ENCODE results near the gene SYVN1.
"Not testable (repeated sequence)": the region's sequence is repeated elsewhere in the genome, so short reads cannot be mapped to it uniquely, and the experiment has no call there.

SYVN1 gene

GRCh38 chr11:65134240-65134951, at the start of gene SYVN1:
TSS of gene SYVN1 (minus strand) at chr11:65134519. CDS start at chr11:65133601, 918 bp downstream.
- DNase-seq = peak; percentile 83 to 93 (median 86)

DNA sequence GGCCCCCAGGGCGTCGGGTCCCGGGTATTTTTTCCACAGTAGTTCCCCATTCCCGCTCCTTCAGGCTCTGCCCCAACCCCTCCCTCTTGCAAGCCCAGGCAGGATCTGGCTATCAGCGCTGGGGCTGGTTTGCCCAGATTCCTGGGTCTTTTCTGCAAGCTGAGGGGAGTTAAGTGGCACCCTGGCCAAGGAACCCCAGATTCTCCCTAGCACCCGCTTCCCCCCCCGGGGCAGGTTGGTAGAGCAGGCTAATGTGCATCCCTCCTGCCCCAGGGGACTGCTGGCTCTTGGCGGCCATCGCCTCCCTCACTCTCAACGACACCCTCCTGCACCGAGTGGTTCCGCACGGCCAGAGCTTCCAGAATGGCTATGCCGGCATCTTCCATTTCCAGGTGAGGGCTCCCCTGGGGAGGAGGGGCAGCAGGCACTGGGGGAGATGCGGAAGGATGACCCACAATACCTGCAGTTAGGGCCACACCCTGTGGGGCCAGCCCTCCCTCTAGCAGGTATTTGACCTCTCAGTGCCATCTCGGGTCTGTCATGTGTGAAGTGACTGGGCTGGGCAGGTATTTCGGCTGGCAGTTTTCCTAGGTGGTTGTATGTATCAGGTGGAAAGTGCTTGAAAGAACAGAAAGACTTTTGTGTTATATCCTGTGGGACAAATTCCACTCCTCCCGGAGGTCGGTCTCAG, 49.0 kb upstream of the SYVN1 start:
- no peak for DNase-seq

- no peak for DNase-seq
Observed at GRCh38 chr11:65182258-65183170, 48.2 kb upstream of the SYVN1 start.

DNA sequence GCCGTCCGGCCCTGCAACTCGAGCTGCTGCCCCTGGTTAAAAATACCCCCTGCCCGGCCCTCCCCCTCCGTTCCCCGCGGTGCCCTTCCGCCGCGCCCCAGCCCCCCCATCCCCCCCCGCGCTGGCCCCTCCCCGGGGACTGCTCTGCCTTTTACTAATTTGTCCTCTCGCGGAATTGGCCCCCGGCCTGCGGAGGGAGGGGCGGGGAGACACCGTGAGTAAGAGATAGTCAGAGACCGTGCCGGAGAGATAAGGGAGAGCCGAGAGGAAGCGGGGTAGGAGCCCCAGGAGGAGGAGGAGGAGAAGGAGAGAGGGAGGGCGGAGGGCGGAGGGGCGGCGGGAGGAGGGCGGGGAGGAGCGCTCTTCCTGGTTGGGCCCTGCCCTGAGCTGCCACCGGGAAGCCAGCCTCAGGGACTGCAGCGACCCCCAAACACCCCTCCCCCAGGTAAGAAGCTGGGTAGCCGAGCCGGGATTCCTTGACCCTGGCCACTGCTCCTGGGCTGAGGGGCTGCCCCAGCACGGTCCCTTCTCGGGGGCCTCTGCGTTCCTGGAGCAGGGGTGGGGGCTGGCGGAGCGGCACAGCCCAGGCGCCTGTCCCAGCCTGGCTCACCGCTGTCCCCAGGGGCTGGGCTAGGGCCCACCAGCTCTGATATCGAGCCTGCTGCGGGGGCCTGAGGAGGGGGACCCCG, 47.4 kb upstream of the SYVN1 start, which contains the start of gene CAPN1:
CAPN1 (plus strand) TSS at position 360 of the 689 bp plus-strand sequence. CDS start 774 bp downstream, outside the sequence.
- DNase-seq = peak; percentile 22 to 61 (median 28)

- DNase-seq = peak in 2 of 4 experiments; percentile 27 to 48
Observed at GRCh38 chr11:65180877-65181568, 46.7 kb upstream of the SYVN1 start.

DNA sequence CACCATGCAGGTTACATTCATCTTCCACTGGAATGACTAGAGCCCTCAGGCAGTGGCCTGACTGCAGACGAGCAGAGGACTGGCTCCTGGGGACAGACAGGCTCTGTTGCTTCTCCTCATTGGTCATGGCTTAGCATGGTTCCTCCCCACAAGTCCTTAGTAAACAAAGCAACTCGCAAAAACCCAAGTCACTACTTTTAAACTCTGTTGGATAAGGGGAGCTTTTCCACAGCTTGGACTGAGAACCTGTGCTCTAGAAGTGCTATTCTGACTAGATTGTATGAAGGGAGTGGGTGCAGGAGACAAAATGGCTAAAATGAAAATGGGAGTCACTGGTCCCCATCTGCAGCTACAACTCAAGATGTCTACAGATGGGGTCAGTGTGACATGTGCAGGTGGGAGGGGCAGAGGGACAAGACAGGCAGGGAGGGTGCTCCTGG, 40.3 kb upstream of the SYVN1 start:
- not testable (repeated sequence) for DNase-seq

GRCh38 chr11:65172600-65172999, 38.3 kb upstream of the SYVN1 start:
- no peak for DNase-seq

GRCh38 chr11:65170058-65170534, 35.8 kb upstream of the SYVN1 start, which contains the start of gene SPDYC:
TSS of gene SPDYC (plus strand) at chr11:65170233. CDS start at chr11:65171358, 1,125 bp downstream.
- DNase-seq = no peak

GRCh38 chr11:65169164-65169641, 34.9 kb upstream of the SYVN1 start:
- DNase-seq = no peak

GRCh38 chr11:65167656-65168055, 33.3 kb upstream of the SYVN1 start:
- DNase-seq = no peak

- no peak for DNase-seq
Observed at GRCh38 chr11:65166893-65167292, 32.6 kb upstream of the SYVN1 start.

GRCh38 chr11:65165410-65166317, 31.3 kb upstream of the SYVN1 start:
- DNase-seq = no peak

DNA sequence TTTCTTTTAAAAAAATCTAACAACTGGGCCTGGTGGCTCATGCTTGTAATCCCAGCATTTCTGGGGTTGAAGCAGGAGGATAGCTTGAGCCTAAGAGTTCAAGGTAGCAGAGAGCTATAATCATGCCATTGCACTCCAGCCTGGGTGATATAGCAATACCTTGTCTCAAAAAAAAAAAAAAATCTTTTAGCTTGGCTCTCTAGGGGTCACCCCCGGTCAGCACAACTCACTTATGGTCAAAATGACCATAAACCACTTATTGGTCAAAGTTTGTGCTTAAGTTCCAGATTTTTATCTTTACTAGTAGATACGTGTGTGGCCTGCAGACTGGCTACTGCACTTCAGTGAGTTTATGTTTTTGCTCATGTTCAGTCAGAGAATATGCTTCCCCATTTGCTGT, 29.4 kb upstream of the SYVN1 start:
- DNase-seq = no peak

DNA sequence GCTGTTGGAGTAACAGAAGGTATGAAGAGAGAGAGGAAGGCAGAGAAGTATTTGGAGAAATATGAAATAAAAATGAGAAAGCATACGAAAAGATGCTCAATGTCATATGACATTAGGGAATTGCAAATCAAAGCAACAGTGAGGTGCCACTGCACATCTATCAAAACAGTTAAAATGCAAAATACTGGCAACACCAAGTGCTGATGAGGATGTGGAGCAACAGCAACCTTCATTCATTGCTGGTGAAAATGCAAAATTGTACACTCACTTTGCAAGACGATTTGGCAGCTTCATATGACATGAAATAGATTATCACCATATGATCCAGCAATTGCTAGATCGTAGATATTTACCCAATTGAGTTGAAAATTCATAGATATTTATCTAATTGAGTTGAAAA, 26.3 kb upstream of the SYVN1 start:
- no peak for DNase-seq

DNA sequence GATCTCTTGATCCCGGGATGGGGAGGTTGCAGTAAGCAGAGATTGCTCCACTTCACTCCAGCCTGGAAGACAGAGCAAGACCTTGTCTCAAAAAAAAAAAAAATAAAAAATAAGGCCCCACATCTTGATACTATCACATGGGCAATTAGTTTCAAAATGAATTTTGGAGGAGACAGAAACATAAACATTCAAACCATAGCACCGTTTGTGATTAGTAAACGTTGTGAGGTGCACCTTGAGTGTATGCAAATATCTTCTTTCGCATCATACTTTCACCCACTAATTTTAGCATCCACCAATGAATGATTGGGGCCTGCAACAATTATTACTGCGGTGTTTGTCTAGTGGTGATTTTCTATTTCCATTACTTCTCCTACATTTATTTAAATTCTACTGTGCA, 24.7 kb upstream of the SYVN1 start:
- no peak for DNase-seq

- DNase-seq = no peak
Observed at GRCh38 chr11:65157336-65157735, 23.0 kb upstream of the SYVN1 start.

DNA sequence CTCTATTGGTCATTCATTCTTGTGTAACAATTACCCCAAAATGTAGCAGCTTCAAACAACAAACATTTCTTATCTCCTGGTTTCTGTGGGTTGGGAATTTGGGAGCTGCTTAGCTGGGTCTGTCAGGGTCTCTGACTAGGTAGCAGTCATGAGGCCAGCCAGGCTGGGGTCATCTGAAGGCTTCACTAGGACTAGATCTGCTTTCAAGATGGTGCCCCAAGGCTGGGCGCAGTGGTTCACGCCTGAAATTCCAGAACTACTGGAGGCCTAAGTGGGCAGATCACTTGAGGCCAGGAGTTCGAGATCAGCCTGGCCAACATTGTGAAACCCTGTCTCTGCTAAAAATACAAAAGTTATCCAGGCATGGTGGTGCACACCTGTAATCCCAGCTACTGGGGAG, 22.6 kb upstream of the SYVN1 start:
- no peak for DNase-seq

- DNase-seq = no peak
Observed at GRCh38 chr11:65156256-65156655, 21.9 kb upstream of the SYVN1 start.

DNA sequence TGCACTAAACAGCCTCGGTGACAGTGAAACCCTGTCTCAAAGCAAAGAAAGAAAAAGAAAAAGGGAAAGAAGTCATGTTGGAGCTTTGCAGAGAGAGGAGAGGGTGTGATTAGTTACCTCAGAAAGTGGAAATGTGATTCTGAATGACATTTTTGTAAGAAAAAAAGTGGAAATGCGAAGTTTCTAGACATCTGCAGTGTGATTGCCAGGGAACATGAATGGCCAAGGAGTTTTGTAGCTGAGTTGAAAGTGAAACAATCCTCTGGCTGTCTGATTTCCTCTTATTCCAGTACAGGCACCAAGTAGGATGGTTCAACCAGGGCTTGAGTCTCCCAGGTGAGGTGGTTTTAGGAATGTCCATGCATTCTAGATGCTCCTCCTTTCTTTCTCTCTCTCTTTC, 17.8 kb upstream of the SYVN1 start:
- no peak for DNase-seq

GRCh38 chr11:65151331-65151899, 17.1 kb upstream of the SYVN1 start:
- no peak for DNase-seq
